Activated CD4-positive, CD25-positive, alpha-beta regulatory T cell treated with anti-CD3 and anti-CD28 coated beads, Interleukin-2, amount 50 U/mL, for 24 hours (primary cell): ENCODE data around the gene ATP2A2.
"Not testable (repeated sequence)": the region's sequence is repeated elsewhere in the genome, so short reads cannot be mapped to it uniquely, and the experiment has no call there.

Source experiments
- ATAC-seq, 2 donors: fragments of 150-1000 bp; cut with Tn5 transposase; one replicate each; pipeline ENCODE4 v1.10.0; 2021; ENCODE audit warnings: mild to moderate bottlenecking in 1 of 2, moderate library complexity in 1 of 2

Gene ATP2A2

GRCh38 chr12:110343736-110344555 lies 62.9 kb downstream of the ATP2A2 start:
- ATAC-seq: no peak

GRCh38 chr12:110344657-110345056 lies 63.6 kb downstream of the ATP2A2 start:
- no peak for ATAC-seq

- no peak for ATAC-seq
Observed at GRCh38 chr12:110345176-110345661, 64.2 kb downstream of the ATP2A2 start.

GRCh38 chr12:110345963-110346362 lies 64.9 kb downstream of the ATP2A2 start:
- no peak for ATAC-seq

GRCh38 chr12:110347767-110348166 lies 66.7 kb downstream of the ATP2A2 start:
- no peak for ATAC-seq

GRCh38 chr12:110348431-110349059 lies 67.5 kb downstream of the ATP2A2 start:
- ATAC-seq: no peak

GRCh38 chr12:110349096-110349495 lies 68.0 kb downstream of the ATP2A2 start:
- peak in 1 of 2 donors; percentile 6 for ATAC-seq

- ATAC-seq: peak; percentile 71 to 73
Observed at GRCh38 chr12:110349514-110350151, 68.6 kb downstream of the ATP2A2 start.

- no peak for ATAC-seq
Observed at GRCh38 chr12:110351119-110351518, 70.1 kb downstream of the ATP2A2 start.

- ATAC-seq: no peak
Observed at GRCh38 chr12:110352401-110352800, 71.4 kb downstream of the ATP2A2 start.

- no peak for ATAC-seq
Observed at GRCh38 chr12:110353211-110353965, 72.3 kb downstream of the ATP2A2 start.

- no peak for ATAC-seq
Observed at GRCh38 chr12:110354172-110354780, 73.2 kb downstream of the ATP2A2 start.

- peak; percentile 22 to 31 for ATAC-seq
Observed at GRCh38 chr12:110355073-110355472, 74.0 kb downstream of the ATP2A2 start.

GRCh38 chr12:110358384-110359097 lies 77.5 kb downstream of the ATP2A2 start:
- ATAC-seq: not testable (repeated sequence)

GRCh38 chr12:110361216-110361615 lies 80.2 kb downstream of the ATP2A2 start:
- ATAC-seq: no peak

- no peak for ATAC-seq
Observed at GRCh38 chr12:110365489-110366320, 84.7 kb downstream of the ATP2A2 start.

- no peak for ATAC-seq
Observed at GRCh38 chr12:110366321-110367142, 85.5 kb downstream of the ATP2A2 start.

- ATAC-seq: no peak
Observed at GRCh38 chr12:110367181-110367864, 86.3 kb downstream of the ATP2A2 start.

GRCh38 chr12:110369992-110370391 lies 88.9 kb downstream of the ATP2A2 start:
- no peak for ATAC-seq
